Liver (tissue), 9 donors: ENCODE results near the gene LGALS4. TPM values are rescaled to one million over a fixed set of nuclear protein-coding genes. Genes with fewer than 3 reads are reported as not detected.
"Not testable (repeated sequence)": the region's sequence is repeated elsewhere in the genome, so short reads cannot be mapped to it uniquely, and the experiment has no call there.

Experiments used
- DNase-seq: peaks from one replicate; pipeline ENCODE4 v3.0.0-alpha.2; 2017; ENCODE audit warnings: low spot score
- H3K27ac ChIP-seq, 2 donors: one replicate each; pipeline ENCODE4 v1.7.0; 2013; ENCODE audit warnings: inconsistent platforms in 2 of 2, low read length in 2 of 2, control low read depth in 1 of 2, low read depth in 1 of 2, mild to moderate bottlenecking in 1 of 2
- H3K27me3 ChIP-seq, 4 donors: one replicate each; pipeline versions ENCODE4 v1.6.1 to v1.7.0; 2013; ENCODE audit warnings: low read length in 3 of 4, inconsistent platforms in 1 of 4, mild to moderate bottlenecking in 1 of 4, moderate library complexity in 1 of 4; ENCODE audit not compliant: control insufficient read depth in 4 of 4, insufficient read depth in 4 of 4
- H3K36me3 ChIP-seq, 4 donors: one replicate each; pipeline versions ENCODE4 v1.6.1 to v1.7.0; 2013; ENCODE audit warnings: low read length in 3 of 4, mild to moderate bottlenecking in 3 of 4, low read depth in 1 of 4, moderate library complexity in 1 of 4; ENCODE audit not compliant: control insufficient read depth in 4 of 4, insufficient read depth in 3 of 4
- H3K4me1 ChIP-seq, 4 donors: one replicate each; pipeline versions ENCODE4 v1.6.1 to v1.7.0; 2013; ENCODE audit warnings: low read length in 3 of 4, mild to moderate bottlenecking in 3 of 4, moderate library complexity in 1 of 4; ENCODE audit not compliant: control insufficient read depth in 4 of 4, insufficient read depth in 4 of 4
- H3K4me3 ChIP-seq, 3 donors: one replicate each; pipeline versions ENCODE4 v1.6.1 to v1.7.0; 2013; ENCODE audit warnings: low read length in 3 of 3, control low read depth in 1 of 3, low read depth in 1 of 3, mild to moderate bottlenecking in 1 of 3
- H3K9ac ChIP-seq, 2 donors: one replicate each; pipeline ENCODE4 v1.7.0; 2013; ENCODE audit warnings: low read length in 2 of 2, mild to moderate bottlenecking in 2 of 2, moderate library complexity in 2 of 2, control low read depth in 1 of 2, low read depth in 1 of 2
- H3K9me3 ChIP-seq, 4 donors: one replicate each; pipeline versions ENCODE4 v1.6.1 to v1.7.0; 2013; ENCODE audit warnings: low read length in 3 of 4; ENCODE audit not compliant: control insufficient read depth in 4 of 4
- EGR1 ChIP-seq, 2 donors: IDR thresholded peaks; 2 replicates each; pipeline ENCODE4 v1.6.1; 2016 to 2018; ENCODE audit warnings: antibody characterized with exemption in 2 of 2, low read depth in 2 of 2
- FOXA1 ChIP-seq: IDR thresholded peaks from 2 replicates; pipeline ENCODE4 v1.6.1; 2016; ENCODE audit warnings: antibody characterized with exemption
- FOXA2 ChIP-seq: IDR thresholded peaks from 2 replicates; pipeline ENCODE4 v1.6.1; 2016; ENCODE audit warnings: antibody characterized with exemption
- GABPA ChIP-seq, 2 donors: IDR thresholded peaks in 1 of 2; conservative IDR thresholded peaks in 1 of 2; 2 replicates each; pipeline ENCODE4 v1.6.1; 2016; ENCODE audit warnings: antibody characterized with exemption in 2 of 2, mild to moderate bottlenecking in 1 of 2, moderate library complexity in 1 of 2
- JUND ChIP-seq, 2 donors: IDR thresholded peaks; 2 replicates each; pipeline ENCODE4 v1.6.1; 2016; ENCODE audit warnings: antibody characterized with exemption in 2 of 2
- NR2F2 ChIP-seq: IDR thresholded peaks from 2 replicates; pipeline ENCODE4 v1.6.1; 2016; ENCODE audit warnings: antibody characterized with exemption
- RAD21 ChIP-seq, 2 donors: IDR thresholded peaks; 2 replicates each; pipeline ENCODE4 v1.6.1; 2016; ENCODE audit warnings: antibody characterized with exemption in 2 of 2, mild to moderate bottlenecking in 2 of 2
- RXRA ChIP-seq, 2 donors: IDR thresholded peaks; 2 replicates each; pipeline ENCODE4 v1.6.1; 2017 to 2018; ENCODE audit warnings: antibody characterized with exemption in 2 of 2, mild to moderate bottlenecking in 1 of 2
- SP1 ChIP-seq: IDR thresholded peaks from 2 replicates; pipeline ENCODE4 v1.6.1; 2018; ENCODE audit warnings: antibody characterized with exemption, mild to moderate bottlenecking
- TAF1 ChIP-seq: conservative IDR thresholded peaks from 2 replicates; pipeline ENCODE4 v1.6.1; 2016; ENCODE audit warnings: antibody characterized with exemption, mild to moderate bottlenecking
- YY1 ChIP-seq: IDR thresholded peaks from 2 replicates; pipeline ENCODE4 v1.6.1; 2016; ENCODE audit warnings: antibody characterized with exemption, mild to moderate bottlenecking
- WGBS: extraction: QIAGEN DNeasy Blood & Tissue Kit; methylation state at CpG from one replicate; pipeline ENCODE4 v1.1.7; 2013; 5-methylcytosine and 5-hydroxymethylcytosine counted together
- polyA plus RNA-seq, 2 donors: library from polyadenylated mRNA; stranded (reverse) in 1 of 2; unstranded in 1 of 2; fragments of 200-250 nt in 1 of 2; fragments of >200 nt in 1 of 2; fragmentation: Nextera tagmentation in 1 of 2; extraction: Ambion mirVana in 1 of 2; gene quantifications; one replicate each; pipeline versions ENCODE4 v1.2.1 to v1.2.3, GENCODE V29; 2013 to 2015
- total RNA-seq, 2 donors: library from RNA; depleted of rRNA; stranded (reverse); fragments of >200 nt; gene quantifications; one replicate each; pipeline ENCODE4 v1.2.3, GENCODE V29; 2014
- TF ChIP-seq, protein P1 (sequence below): IDR thresholded peaks from 2 replicates; pipeline ENCODE4 v1.6.1; 2016; ENCODE audit warnings: antibody characterized with exemption
- TF ChIP-seq, protein P2 (sequence below): IDR thresholded peaks from 2 replicates; pipeline ENCODE4 v1.6.1; 2016; ENCODE audit warnings: antibody characterized with exemption
- TF ChIP-seq, protein P3 (sequence below): IDR thresholded peaks from 2 replicates; pipeline ENCODE4 v1.6.1; 2016; ENCODE audit warnings: antibody characterized with exemption
- TF ChIP-seq, protein P4 (sequence below): fragments of 150-350 bp; IDR thresholded peaks from 2 replicates; pipeline ENCODE4 v1.5.1; 2017; ENCODE audit warnings: improper control_type of control experiment, low read depth, low read length; ENCODE audit not compliant: missing input control
- donor health status: healthy.
- donor health status: healthy.
- donor health status: healthy.
- donor health status: healthy.
- donor health status: healthy.

Gene LGALS4
- total and polyA plus RNA-seq, 4 donors, result 0.42 to 40.6 (median 12.1) TPM

DNA sequence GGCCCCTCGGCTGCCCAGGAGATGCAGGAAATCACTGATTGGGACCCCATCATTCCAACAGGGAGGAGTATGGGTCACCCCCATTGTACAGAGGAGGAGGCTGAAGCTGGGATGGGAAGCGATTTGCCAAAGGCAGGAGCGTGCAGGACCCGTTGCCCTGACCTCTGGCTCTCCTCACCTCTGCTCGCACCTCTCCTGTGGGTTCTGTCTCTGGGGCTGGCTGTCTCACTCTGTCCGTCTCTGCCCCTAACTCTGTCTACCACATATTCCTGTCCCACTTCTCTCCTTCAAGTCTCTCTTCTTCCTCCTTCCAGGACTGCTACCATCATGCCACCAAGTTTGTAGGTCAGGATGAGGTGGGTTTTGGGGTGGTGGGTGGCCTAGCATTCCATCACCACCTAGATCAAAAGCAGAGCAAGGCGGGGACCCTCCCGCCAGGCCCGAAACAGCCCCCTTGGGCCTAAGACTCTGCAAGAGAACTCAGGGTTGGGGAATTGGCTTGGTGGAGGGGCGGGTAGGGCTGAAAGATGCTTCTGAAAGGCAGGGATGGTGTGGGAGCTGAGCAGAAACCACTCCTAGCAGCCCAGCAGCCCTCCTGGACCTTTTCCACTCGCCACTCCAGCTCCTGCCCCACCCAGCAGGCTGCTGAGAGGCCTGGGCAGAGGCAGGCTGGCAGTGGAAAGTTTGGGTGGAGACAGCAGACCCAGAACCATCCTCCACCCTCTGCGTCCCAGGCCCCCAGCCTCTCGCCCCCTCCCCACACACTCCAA is 38.4 kb downstream of the LGALS4 start:
- H3K9me3 ChIP-seq, result no peaks in the 10 kb centered on the region
- no peak overlapping the region for H3K27ac ChIP-seq
- peaks cover 0 to 1% (median 0%) of the 10 kb centered on the region in 4 donors for H3K4me1 ChIP-seq
- 84% methylated on average over 13 of the region's 13 CpGs for WGBS
- no peaks in the 10 kb centered on the region for H3K27me3 ChIP-seq
- H3K4me3 ChIP-seq, result no peak overlapping the region
- no peak overlapping the region for H3K9ac ChIP-seq
- no peak for TF ChIP-seq GABPA (IDR thresholded peaks at IDR 0.05 in 1 of 2, conservative IDR thresholded peaks at IDR 0.05 in 1 of 2)
- no peak for TF ChIP-seq NR2F2
- TF ChIP-seq, protein P1, sequence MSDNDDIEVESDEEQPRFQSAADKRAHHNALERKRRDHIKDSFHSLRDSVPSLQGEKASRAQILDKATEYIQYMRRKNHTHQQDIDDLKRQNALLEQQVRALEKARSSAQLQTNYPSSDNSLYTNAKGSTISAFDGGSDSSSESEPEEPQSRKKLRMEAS, result no peak
- TF ChIP-seq FOXA1, result no peak
- no peak for TF ChIP-seq RAD21 (IDR thresholded peaks at IDR 0.05)
- TF ChIP-seq SP1, result no peak
- no peak for TF ChIP-seq JUND (IDR thresholded peaks at IDR 0.05)
- no peak for DNase-seq
- no peaks in the 10 kb centered on the region for H3K36me3 ChIP-seq

DNA sequence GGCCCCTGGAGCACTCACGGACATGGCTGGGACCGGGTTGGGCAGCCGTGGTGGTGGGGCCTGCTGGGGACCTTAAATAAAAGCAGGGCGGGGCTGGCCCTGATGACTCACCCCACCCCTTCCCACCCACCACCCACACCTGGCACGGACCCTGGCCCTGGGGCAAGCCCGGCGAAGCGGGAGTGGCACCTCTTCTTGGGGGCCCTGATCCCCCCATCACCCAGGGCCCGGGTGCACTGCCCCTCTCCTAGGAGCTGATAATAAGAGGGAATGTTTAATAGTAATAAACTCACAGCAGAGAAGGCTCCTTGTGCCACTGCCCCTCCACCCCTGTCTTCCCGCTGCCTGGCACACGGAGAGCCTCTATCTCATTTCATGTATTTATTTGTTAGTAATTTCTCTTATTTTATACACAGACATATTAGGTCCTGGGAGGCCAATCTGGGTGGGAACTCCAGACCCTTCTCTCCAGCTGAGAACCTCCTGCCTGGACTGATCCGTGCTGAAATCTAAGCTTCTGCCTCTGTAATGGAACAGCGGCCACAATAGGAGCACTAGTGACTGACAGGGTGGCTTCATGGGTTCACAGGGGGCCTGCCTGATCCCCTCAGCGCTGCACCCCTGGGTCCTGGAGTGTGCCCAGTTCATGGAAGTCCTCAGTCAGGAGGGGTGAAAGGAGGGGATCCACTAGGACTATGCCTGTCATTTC is 39.1 kb downstream of the LGALS4 start, which contains the start of gene LGALS7:
Gene LGALS7 (minus strand): TSS at position 49 of the 709 bp plus-strand sequence. CDS start 25 bp downstream, at position 24.
- H3K27me3 ChIP-seq, result no peaks in the 10 kb centered on the region
- no peak within 1 kb of the TSS for H3K27ac ChIP-seq
- no peak for DNase-seq
- H3K9ac ChIP-seq, result no peak within 1 kb of the TSS
- H3K4me1 ChIP-seq, result peaks cover 0 to 1% (median 0%) of the 10 kb centered on the region in 4 donors
- H3K36me3 ChIP-seq, result no peaks in the 10 kb centered on the region
- 89% methylated on average over 10 of the region's 14 CpGs for WGBS
- TF ChIP-seq RAD21 (IDR thresholded peaks at IDR 0.05) (no peak), SP1 (no peak), FOXA2 (no peak), YY1 (no peak), TAF1 (no peak), EGR1 (IDR thresholded peaks at IDR 0.05; ENCODE audit: low read depth in 2 of 2) (no peak), GABPA (IDR thresholded peaks at IDR 0.05 in 1 of 2, conservative IDR thresholded peaks at IDR 0.05 in 1 of 2) (no peak), RXRA (IDR thresholded peaks at IDR 0.05) (no peak), NR2F2 (no peak), FOXA1 (no peak), JUND (IDR thresholded peaks at IDR 0.05) (no peak)
- TF ChIP-seq, protein P2, sequence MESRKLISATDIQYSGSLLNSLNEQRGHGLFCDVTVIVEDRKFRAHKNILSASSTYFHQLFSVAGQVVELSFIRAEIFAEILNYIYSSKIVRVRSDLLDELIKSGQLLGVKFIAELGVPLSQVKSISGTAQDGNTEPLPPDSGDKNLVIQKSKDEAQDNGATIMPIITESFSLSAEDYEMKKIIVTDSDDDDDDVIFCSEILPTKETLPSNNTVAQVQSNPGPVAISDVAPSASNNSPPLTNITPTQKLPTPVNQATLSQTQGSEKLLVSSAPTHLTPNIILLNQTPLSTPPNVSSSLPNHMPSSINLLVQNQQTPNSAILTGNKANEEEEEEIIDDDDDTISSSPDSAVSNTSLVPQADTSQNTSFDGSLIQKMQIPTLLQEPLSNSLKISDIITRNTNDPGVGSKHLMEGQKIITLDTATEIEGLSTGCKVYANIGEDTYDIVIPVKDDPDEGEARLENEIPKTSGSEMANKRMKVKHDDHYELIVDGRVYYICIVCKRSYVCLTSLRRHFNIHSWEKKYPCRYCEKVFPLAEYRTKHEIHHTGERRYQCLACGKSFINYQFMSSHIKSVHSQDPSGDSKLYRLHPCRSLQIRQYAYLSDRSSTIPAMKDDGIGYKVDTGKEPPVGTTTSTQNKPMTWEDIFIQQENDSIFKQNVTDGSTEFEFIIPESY, result no peak
- TF ChIP-seq, protein P3, sequence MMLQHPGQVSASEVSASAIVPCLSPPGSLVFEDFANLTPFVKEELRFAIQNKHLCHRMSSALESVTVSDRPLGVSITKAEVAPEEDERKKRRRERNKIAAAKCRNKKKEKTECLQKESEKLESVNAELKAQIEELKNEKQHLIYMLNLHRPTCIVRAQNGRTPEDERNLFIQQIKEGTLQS, result no peak
- TF ChIP-seq, protein P4, sequence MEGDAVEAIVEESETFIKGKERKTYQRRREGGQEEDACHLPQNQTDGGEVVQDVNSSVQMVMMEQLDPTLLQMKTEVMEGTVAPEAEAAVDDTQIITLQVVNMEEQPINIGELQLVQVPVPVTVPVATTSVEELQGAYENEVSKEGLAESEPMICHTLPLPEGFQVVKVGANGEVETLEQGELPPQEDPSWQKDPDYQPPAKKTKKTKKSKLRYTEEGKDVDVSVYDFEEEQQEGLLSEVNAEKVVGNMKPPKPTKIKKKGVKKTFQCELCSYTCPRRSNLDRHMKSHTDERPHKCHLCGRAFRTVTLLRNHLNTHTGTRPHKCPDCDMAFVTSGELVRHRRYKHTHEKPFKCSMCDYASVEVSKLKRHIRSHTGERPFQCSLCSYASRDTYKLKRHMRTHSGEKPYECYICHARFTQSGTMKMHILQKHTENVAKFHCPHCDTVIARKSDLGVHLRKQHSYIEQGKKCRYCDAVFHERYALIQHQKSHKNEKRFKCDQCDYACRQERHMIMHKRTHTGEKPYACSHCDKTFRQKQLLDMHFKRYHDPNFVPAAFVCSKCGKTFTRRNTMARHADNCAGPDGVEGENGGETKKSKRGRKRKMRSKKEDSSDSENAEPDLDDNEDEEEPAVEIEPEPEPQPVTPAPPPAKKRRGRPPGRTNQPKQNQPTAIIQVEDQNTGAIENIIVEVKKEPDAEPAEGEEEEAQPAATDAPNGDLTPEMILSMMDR, result no peak
- TF ChIP-seq, protein P1, result no peak
- H3K4me3 ChIP-seq, result no peak within 1 kb of the TSS
- H3K9me3 ChIP-seq, result no peaks in the 10 kb centered on the region

DNA sequence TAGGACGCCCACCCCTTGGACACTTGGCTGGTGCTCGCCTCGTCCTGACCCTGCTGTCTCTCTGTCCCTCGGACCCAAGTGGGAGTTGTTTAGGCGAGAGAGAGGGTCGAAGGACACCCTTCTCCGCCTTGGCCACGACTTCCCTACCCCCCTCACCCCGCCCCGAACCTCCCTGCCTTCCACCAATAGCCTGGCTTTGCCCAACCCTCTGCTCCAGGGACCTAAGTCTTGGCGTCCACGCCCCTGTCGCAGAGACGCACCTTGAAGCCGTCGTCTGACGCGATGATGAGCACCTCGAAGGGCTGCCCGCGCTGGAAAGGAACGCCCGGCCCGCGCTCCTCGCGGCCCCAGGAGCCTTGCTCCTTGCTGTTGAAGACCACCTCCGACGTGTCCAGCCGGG is 41.2 kb downstream of the LGALS4 start:
- not testable (repeated sequence) for H3K36me3 ChIP-seq, H3K4me1 ChIP-seq
- WGBS, result 84% methylated on average over 7 of the region's 30 CpGs

DNA sequence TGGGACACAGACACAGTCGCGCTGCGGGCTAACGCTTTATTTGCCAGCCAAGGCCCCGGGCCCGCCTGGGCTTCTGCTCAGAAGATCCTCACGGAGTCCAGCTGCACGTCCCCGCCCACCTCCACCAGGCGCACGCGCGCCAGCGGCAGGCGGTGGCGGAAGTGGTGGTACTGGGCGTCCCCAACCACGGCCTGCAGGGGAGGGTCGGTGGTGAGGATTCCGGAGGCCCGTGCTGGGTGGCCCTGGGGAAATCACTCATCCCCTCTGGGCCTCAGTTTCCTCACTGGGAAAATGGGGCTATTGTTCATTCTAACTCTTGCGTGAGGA is 41.8 kb downstream of the LGALS4 start:
- H3K9ac ChIP-seq, H3K4me3 ChIP-seq, H3K9me3 ChIP-seq, H3K36me3 ChIP-seq, H3K4me1 ChIP-seq, H3K27me3 ChIP-seq, DNase-seq, H3K27ac ChIP-seq: not testable (repeated sequence)
- WGBS, result 33% methylated on average over 1 of the region's 22 CpGs

More for the DNA sequence above, 41.2 kb downstream of the LGALS4 start:
- not testable (repeated sequence) for H3K9ac ChIP-seq, H3K27ac ChIP-seq, H3K9me3 ChIP-seq, H3K27me3 ChIP-seq, DNase-seq, H3K4me3 ChIP-seq
